ENCODE results near the gene ZNF331.

Gene ZNF331

GRCh38 chr19:53520547-53521372, 17.2 kb upstream of the ZNF331 start:
- DNase-seq (ENCODE audit: low spot score) = peak; percentile 91

GRCh38 chr19:53521373-53522202, 16.4 kb upstream of the ZNF331 start:
- DNase-seq (ENCODE audit: low spot score) = peak; percentile 9

GRCh38 chr19:53525922-53526321, 12.0 kb upstream of the ZNF331 start:
- DNase-seq (ENCODE audit: low spot score) = no peak

GRCh38 chr19:53530622-53531021, 7.3 kb upstream of the ZNF331 start:
- DNase-seq (ENCODE audit: low spot score) = no peak

- no peak for DNase-seq (ENCODE audit: low spot score)
Observed at GRCh38 chr19:53531457-53531856, 6.5 kb upstream of the ZNF331 start.

GRCh38 chr19:53532362-53532761, 5.6 kb upstream of the ZNF331 start:
- no peak for DNase-seq (ENCODE audit: low spot score)

GRCh38 chr19:53536225-53536548, 1.8 kb upstream of the ZNF331 start:
- DNase-seq (ENCODE audit: low spot score) = no peak

GRCh38 chr19:53537121-53537520, 824 bp upstream of the ZNF331 start:
- no peak for DNase-seq (ENCODE audit: low spot score)

- DNase-seq (ENCODE audit: low spot score) = no peak
Observed at GRCh38 chr19:53538378-53539109, 599 bp downstream of the ZNF331 start.

GRCh38 chr19:53540091-53540490, 2.1 kb downstream of the ZNF331 start:
- DNase-seq (ENCODE audit: low spot score) = no peak

- no peak for DNase-seq (ENCODE audit: low spot score)
Observed at GRCh38 chr19:53541971-53542370, 4.0 kb downstream of the ZNF331 start.

- no peak for DNase-seq (ENCODE audit: low spot score)
Observed at GRCh38 chr19:53545271-53546065, 7.5 kb downstream of the ZNF331 start.

- DNase-seq (ENCODE audit: low spot score) = no peak
Observed at GRCh38 chr19:53546758-53547513, 9.0 kb downstream of the ZNF331 start.

- no peak for DNase-seq (ENCODE audit: low spot score)
Observed at GRCh38 chr19:53549340-53549739, 11.4 kb downstream of the ZNF331 start.

- no peak for DNase-seq (ENCODE audit: low spot score)
Observed at GRCh38 chr19:53552001-53552721, 14.2 kb downstream of the ZNF331 start.

GRCh38 chr19:53553156-53553555, 15.2 kb downstream of the ZNF331 start:
- DNase-seq (ENCODE audit: low spot score) = no peak

GRCh38 chr19:53553865-53554791, 16.2 kb downstream of the ZNF331 start:
- DNase-seq (ENCODE audit: low spot score) = peak; percentile 85

- DNase-seq (ENCODE audit: low spot score) = no peak
Observed at GRCh38 chr19:53554804-53555203, 16.9 kb downstream of the ZNF331 start.

GRCh38 chr19:53555352-53555751, 17.4 kb downstream of the ZNF331 start:
- DNase-seq (ENCODE audit: low spot score) = no peak

Measured in germinal center (tissue), 1 donor.